ENCODE data around the gene TMEM232. TPM values are rescaled to one million over a fixed set of nuclear protein-coding genes. Genes with fewer than 3 reads are reported as not detected.

Gene TMEM232
- total RNA-seq, 1 donor from 2014 or later = 2.3 TPM

GRCh38 chr5:110506378-110506777, 220.1 kb downstream of the TMEM232 start:
- no peaks in the 10 kb centered on the region for H3K36me3 Mint-ChIP-seq (ENCODE audit: low read depth)
- H3K27ac Mint-ChIP-seq (ENCODE audit: unreplicated experiment) = no peak overlapping the region
- H3K4me3 Mint-ChIP-seq (ENCODE audit: unreplicated experiment) = no peak overlapping the region
- H3K27me3 Mint-ChIP-seq (ENCODE audit: low read depth) = no peaks in the 10 kb centered on the region
- H3K9me3 Mint-ChIP-seq (ENCODE audit: low read depth) = no peaks in the 10 kb centered on the region
- no peak for TF ChIP-seq CTCF (IDR thresholded peaks at IDR 0.05)
- H3K4me1 Mint-ChIP-seq (ENCODE audit: low read depth) = peaks cover 11% of the 10 kb centered on the region
- DNase-seq (ENCODE audit: low spot score) = no peak

GRCh38 chr5:110496276-110496675, 230.2 kb downstream of the TMEM232 start:
- TF ChIP-seq CTCF (IDR thresholded peaks at IDR 0.05) = peak; percentile 68
- Mint-ChIP-seq H3K4me3 (ENCODE audit: unreplicated experiment) (no peak overlapping the region), H3K9me3 (ENCODE audit: low read depth) (peaks cover 5% of the 10 kb centered on the region), H3K36me3 (ENCODE audit: low read depth) (no peaks in the 10 kb centered on the region), H3K4me1 (ENCODE audit: low read depth) (peaks cover 9% of the 10 kb centered on the region), H3K27ac (ENCODE audit: unreplicated experiment) (no peak overlapping the region), H3K27me3 (ENCODE audit: low read depth) (no peaks in the 10 kb centered on the region)
- no peak for DNase-seq (ENCODE audit: low spot score)

GRCh38 chr5:110492446-110492845, 234.0 kb downstream of the TMEM232 start:
- Mint-ChIP-seq H3K36me3 (ENCODE audit: low read depth) (peaks cover 3% of the 10 kb centered on the region), H3K27ac (ENCODE audit: unreplicated experiment) (no peak overlapping the region), H3K4me1 (ENCODE audit: low read depth) (peaks cover 15% of the 10 kb centered on the region), H3K9me3 (ENCODE audit: low read depth) (peaks cover 11% of the 10 kb centered on the region), H3K27me3 (ENCODE audit: low read depth) (no peaks in the 10 kb centered on the region), H3K4me3 (ENCODE audit: unreplicated experiment) (no peak overlapping the region)
- TF ChIP-seq CTCF (IDR thresholded peaks at IDR 0.05) = no peak
- no peak for DNase-seq (ENCODE audit: low spot score)

GRCh38 chr5:110478895-110479294, 247.6 kb downstream of the TMEM232 start:
- peaks cover 4% of the 10 kb centered on the region for H3K36me3 Mint-ChIP-seq (ENCODE audit: low read depth)
- no peak for TF ChIP-seq CTCF (IDR thresholded peaks at IDR 0.05)
- DNase-seq (ENCODE audit: low spot score) = no peak
- peak overlapping the region; percentile 88 for H3K27ac Mint-ChIP-seq (ENCODE audit: unreplicated experiment)
- peaks cover 45% of the 10 kb centered on the region for H3K4me1 Mint-ChIP-seq (ENCODE audit: low read depth)
- no peaks in the 10 kb centered on the region for H3K27me3 Mint-ChIP-seq (ENCODE audit: low read depth)
- no peak overlapping the region for H3K4me3 Mint-ChIP-seq (ENCODE audit: unreplicated experiment)
- peaks cover 17% of the 10 kb centered on the region for H3K9me3 Mint-ChIP-seq (ENCODE audit: low read depth)

- H3K4me1 Mint-ChIP-seq (ENCODE audit: low read depth) = peaks cover 45% of the 10 kb centered on the region
- H3K4me3 Mint-ChIP-seq (ENCODE audit: unreplicated experiment) = no peak overlapping the region
- DNase-seq (ENCODE audit: low spot score) = no peak
- peaks cover 12% of the 10 kb centered on the region for H3K9me3 Mint-ChIP-seq (ENCODE audit: low read depth)
- peaks cover 4% of the 10 kb centered on the region for H3K36me3 Mint-ChIP-seq (ENCODE audit: low read depth)
- H3K27ac Mint-ChIP-seq (ENCODE audit: unreplicated experiment) = peak overlapping the region; percentile 88
- TF ChIP-seq CTCF (IDR thresholded peaks at IDR 0.05) = no peak
- H3K27me3 Mint-ChIP-seq (ENCODE audit: low read depth) = no peaks in the 10 kb centered on the region
Observed at GRCh38 chr5:110477911-110478310, 248.6 kb downstream of the TMEM232 start.

Measured in chondrocyte (in vitro differentiated cells).